Activated gamma-delta T cell treated with anti-CD3 and anti-CD28 coated beads, Interleukin-2, amount 50 U/mL, for 16 hours (primary cell): ENCODE measurements around the gene FGG.
"Not testable (repeated sequence)": the region's sequence is repeated elsewhere in the genome, so short reads cannot be mapped to it uniquely, and the experiment has no call there.

ENCODE experiments used
- DNase-seq: peaks from one replicate; pipeline ENCODE4 v3.0.0-alpha.2; 2020; ENCODE audit warnings: low read depth

FGG gene

GRCh38 chr4:154611833-154612232 is 623 bp downstream of the FGG start:
- DNase-seq = no peak

- no peak for DNase-seq
These were observed 1.9 kb downstream of the FGG start for GRCh38 chr4:154610582-154610981.

- no peak for DNase-seq
These were observed 2.9 kb downstream of the FGG start for GRCh38 chr4:154609532-154609931.

- no peak for DNase-seq
These were observed 3.8 kb downstream of the FGG start for GRCh38 chr4:154608361-154609252.

- DNase-seq = no peak
These were observed 5.4 kb downstream of the FGG start for GRCh38 chr4:154606728-154607723.

- no peak for DNase-seq
These were observed 7.7 kb downstream of the FGG start for GRCh38 chr4:154604696-154605200.

GRCh38 chr4:154603033-154603943 is 9.2 kb downstream of the FGG start:
- no peak for DNase-seq

GRCh38 chr4:154602404-154603020 is 9.9 kb downstream of the FGG start:
- no peak for DNase-seq

- DNase-seq = no peak
These were observed 14.4 kb downstream of the FGG start for GRCh38 chr4:154597798-154598774.

- DNase-seq = not testable (repeated sequence)
These were observed 15.2 kb downstream of the FGG start for GRCh38 chr4:154597281-154597680.

- no peak for DNase-seq
These were observed 16.6 kb downstream of the FGG start for GRCh38 chr4:154595807-154596206.

GRCh38 chr4:154594343-154594742 is 18.1 kb downstream of the FGG start:
- not testable (repeated sequence) for DNase-seq

GRCh38 chr4:154593868-154594267 is 18.6 kb downstream of the FGG start:
- no peak for DNase-seq

GRCh38 chr4:154591890-154592289 is 20.6 kb downstream of the FGG start:
- DNase-seq = no peak

GRCh38 chr4:154590329-154591006 is 22.0 kb downstream of the FGG start, which contains the start of gene FGA:
TSS of gene FGA (minus strand) at chr4:154590742. CDS start at chr4:154590687, 55 bp downstream.
- DNase-seq = no peak

GRCh38 chr4:154589296-154590197 is 22.9 kb downstream of the FGG start:
- no peak for DNase-seq

- no peak for DNase-seq
These were observed 24.3 kb downstream of the FGG start for GRCh38 chr4:154588198-154588597.
